Measurements from ENCODE around the gene CAMKMT.

CAMKMT gene

DNA sequence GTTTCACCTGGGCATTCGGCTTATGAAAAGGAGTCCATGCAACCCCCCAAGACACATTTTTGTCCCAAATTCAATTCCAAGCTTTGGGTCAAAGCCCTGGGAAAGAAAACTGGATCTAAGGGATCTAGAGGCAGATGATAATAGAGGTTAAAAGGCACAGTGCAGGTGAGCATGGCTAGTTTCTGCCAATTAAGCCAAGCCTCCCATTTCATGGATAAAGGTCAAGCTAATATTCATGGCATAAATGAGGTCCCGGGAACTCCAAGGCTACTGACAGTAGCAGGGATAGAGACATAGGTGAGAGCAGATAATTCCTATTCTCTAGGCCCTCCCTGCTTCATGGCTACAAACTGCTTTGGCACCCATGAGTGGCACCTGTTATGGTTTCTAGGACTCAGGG, 83.1 kb downstream of the CAMKMT start:
- DNase-seq (ENCODE audit: low spot score), result no peak

DNA sequence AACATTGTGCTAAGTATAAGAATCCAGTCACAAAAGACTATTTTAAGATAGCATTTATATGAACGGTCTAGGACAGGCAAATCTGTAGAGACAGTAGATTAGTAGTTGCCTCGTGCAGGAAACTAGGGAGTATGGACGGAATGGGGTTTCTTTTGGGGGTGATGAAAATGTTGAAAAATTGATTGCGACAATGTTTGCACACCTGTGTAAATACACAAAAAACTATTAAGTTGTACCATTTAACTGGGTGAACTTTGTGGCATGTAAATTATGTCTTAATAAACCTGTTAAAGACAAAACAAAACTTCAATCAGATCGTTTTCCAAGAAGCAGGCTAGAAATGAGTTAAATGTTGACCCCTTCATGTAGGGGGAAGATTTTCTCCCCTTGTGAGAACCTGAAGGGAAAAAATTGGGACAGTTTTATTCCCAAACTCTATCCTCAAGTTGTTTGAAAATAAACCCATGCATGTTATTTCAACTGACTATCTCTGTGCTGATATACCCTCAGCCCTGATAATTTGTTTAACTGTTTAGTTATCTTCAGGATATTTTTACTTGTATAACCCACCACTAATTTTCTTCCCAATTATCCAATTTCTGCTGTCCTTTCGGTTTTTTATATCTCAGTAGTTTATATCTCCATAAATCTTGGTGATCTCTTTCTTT, 87.2 kb downstream of the CAMKMT start:
- DNase-seq (ENCODE audit: low spot score), result no peak

DNA sequence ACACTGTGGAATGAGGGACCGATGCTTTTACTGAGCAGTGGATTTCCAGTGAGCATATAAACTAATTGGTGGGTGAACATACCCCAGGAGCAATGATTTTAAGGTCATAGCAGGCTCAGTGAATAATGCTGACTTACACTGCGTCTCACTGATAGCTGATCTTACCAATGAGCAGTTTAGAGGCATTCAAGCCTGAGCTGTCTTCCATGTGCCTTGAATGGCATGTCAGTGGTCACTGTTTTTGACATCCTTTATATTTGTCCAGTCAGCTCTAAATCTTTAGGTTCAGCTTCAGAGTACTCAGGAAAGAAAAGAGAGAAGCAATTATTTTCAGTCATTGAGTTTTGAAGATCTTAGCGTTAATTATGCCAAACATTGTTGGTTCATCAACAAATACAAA, 88.3 kb downstream of the CAMKMT start:
- DNase-seq (ENCODE audit: low spot score), result no peak

DNA sequence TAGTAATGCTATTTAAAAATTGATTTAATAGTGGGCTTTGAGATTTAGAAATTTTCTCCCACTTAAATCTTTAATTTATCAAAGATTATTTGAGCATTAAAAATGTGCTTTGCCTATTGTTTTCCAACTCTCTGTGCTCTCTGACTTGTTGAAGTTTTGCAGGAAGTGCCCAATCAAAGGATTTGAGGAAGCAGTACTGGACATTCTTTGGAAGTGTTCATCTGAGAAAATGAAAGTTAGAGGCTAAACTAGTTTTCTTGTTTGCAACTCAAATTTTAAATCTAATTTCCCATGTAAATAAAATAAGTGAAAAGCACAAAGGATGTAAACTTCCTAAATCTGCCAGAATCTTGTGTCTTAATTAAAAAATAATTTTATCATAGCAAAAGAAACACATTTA, 89.1 kb downstream of the CAMKMT start:
- DNase-seq (ENCODE audit: low spot score), result no peak

DNA sequence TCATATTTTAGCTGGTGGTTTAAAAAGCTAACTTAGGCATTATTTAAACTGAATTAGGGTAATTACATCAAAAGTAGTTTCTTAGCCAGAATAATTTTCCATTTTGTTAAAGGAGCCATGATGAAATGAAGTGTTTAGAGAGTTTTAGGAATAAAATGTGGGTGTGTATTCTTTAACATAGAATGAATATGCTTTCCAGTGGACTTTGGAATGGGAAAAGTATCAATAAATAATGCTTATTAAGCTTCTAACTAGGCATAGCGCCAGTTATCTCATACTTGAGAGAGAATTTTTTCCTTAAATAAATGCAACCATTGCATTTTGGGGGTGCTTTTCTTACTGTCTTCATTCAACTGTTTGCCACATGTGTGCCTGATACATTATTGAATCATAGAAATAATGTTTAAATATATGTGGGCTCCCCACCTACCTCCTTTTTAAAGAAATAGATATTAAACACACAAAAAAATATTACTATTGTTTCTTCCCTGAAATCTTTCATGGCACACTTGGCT, 90.4 kb downstream of the CAMKMT start:
- no peak for DNase-seq (ENCODE audit: low spot score)

DNA sequence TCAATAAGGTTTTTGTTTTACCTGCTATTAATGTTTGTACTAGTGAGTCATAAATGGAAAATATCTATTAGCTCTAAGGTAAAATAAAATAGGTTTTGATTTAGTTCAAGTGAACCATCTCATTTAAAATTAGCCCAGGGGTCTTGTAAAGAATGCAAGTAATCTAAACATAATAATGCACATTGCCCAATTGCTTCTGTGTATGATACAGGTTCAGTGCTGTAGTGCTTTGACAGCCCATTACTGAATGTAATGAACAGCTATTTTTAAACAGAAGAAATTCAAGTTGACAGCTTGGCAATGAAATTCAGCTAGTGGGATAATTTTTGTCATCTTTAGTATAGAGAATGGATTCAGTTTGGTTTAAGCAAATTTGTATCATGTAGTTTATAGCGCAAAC, 91.5 kb downstream of the CAMKMT start:
- DNase-seq (ENCODE audit: low spot score), result no peak

DNA sequence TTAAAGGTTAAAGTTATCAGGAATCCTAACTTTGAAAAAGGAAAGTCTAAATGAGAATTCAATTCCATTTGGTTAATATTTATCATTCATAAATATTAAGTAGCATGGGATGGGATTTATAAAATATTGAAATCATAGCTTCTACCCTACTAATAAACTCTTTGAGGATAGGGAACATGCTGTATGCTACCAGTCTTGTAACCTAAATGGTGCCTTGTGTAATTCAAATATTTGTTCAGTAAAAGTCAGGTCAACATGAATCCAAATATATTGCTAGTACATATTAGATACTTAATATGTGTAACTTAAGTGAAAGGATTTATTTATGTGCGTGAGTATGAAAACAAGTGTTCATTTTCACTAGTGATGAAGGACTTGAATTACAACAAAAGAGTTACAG, 94.1 kb downstream of the CAMKMT start:
- no peak for DNase-seq (ENCODE audit: low spot score)

DNA sequence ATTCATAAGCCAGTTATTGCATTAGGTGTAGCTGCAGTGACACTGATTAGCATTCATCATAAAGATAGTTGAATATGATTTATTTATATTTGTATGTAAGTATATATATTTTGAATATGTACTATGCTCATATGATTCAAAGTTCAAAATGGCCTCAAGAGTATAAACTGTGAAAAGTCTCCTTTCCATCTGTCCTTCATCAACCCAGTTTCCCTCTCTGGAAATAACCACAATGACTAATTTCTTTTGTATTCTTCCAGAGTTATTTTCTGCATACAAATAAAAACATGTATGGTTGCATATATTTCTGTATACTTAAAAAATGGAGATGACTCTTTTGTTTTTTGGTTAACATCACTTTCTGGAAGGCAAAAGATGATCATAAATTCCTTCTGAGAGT, 95.2 kb downstream of the CAMKMT start:
- DNase-seq (ENCODE audit: low spot score), result no peak

DNA sequence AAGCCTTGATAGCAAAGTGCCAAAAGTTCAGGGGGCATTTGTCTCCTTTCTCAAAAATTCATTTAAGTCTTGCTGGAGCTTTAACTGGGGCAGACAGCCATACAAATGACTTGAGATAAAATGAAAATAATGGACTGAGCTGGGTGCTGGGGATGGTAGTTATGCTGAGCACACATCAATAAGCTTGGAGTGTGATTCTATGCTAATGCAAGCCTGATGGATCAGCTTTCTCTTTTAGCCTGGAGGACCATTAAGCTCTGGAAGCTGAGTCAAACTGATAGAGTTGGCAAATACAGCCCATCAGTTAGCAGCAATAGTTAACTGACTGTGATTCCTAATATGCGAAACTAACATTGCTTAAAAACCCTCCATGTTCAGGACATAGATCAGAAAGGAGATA, 98.0 kb downstream of the CAMKMT start:
- no peak for DNase-seq (ENCODE audit: low spot score)

DNA sequence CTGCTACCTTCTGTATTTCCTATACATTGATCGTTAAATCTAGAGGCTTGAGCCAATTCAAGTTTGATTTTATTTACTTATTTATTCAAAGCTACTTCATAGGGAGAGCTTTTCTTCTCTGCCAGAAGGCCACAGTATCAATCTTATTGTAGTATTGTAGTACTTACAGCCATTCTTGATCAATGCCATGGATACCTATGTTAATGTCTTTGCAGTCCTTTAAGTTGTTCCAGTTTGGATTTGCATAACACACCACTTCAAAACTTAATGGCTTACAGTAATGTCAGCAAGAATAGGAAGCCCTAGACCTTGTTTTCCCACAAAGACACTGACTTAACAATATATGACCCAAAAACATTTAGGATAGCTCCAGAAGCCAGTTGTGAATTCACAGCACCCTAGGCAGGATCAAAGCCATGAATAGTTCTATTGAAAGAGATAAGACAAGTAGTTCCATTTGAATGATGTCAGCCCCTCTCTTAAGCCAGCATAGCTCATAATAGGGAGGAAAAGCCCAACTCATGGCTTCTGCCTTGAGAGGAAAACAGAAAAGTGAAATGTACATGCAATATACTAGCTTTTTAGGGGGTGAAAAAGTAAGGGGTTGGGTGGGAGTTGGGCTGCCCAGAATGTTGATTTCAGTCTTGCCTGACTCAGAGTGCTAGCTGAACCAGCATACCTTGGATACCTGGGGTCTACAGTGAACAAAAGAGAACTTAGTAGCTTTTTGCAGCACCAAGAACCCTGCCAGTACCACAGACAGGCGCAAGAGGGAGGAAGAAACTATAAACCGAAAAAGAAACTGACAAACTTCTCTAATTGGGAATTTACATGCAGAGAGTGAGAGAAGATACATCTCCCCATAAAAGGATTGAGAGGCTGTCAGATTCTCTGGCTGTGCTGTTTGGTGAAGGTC, 101.4 kb downstream of the CAMKMT start:
- no peak for DNase-seq (ENCODE audit: low spot score)

DNA sequence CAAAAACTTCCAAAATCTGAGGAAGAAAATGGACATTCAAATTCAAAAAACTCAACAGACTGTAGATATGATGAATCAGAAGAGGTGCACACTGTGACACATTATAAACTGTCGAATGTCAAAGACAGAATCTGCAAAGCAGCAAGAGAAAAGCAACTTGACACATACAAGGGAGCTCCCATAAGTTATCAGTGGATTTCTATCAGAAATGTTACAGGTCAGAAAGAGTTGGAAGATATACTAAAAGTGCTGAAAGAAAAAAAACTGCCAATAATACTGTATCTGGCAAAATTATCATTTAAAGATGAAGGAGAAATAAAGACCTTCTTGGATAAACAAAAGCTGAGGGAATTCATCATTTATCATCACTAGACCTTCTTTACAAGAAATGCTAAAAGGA, 102.7 kb downstream of the CAMKMT start:
- DNase-seq (ENCODE audit: low spot score), result no peak

DNA sequence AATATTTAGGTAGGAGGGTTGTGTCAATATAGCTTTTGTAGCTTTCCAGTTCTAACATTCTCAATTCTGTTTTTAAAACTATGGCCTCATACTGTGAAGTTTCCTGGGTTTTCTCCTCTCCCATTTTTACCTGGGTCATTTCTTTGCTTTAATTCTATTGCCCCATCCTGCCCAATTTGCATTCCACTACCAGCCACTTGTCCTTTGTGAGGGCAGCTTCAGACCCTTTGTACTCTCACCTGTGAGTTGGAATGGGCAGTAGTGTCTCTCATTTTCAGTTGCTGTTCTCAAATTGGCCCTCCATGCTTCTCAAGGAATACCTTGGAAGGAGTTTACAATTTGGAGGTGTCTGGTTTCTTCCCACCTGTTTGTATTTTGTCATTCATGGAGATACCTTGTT, 108.4 kb downstream of the CAMKMT start:
- DNase-seq (ENCODE audit: low spot score), result no peak

DNA sequence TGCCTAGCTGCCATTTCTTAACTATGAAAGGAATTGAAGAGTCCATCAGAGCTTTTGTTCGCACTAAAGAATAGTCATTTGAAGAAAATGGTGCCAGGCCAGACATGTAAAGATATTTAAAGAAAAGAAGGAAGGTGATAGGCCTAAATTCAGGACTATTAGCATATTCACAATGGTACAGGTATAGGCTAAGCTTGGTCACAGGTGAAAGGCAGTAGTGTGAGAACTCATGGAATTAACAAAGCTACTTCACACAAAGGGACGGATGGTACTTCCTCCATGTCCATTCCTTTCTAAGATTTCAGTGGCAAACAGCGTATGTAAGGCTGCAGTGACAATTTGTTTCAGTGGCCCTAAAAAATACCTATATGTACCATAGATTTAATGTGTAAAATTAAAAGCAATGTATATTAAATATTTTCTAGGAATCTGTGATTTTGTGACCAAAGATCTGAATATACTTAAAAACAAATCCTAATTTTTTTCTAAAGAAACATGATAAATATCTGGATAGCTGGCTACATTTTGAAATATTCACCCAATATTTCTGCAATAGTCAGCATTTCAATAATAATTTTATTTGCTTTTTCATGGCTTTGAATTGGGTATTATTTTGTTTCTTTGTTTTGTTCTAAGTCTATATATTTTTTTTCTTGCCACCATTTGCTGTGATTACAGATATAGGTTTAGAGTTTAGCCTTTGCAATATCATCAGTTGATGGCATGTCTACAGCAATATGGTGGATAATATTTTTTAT, 116.1 kb downstream of the CAMKMT start:
- no peak for DNase-seq (ENCODE audit: low spot score)

DNA sequence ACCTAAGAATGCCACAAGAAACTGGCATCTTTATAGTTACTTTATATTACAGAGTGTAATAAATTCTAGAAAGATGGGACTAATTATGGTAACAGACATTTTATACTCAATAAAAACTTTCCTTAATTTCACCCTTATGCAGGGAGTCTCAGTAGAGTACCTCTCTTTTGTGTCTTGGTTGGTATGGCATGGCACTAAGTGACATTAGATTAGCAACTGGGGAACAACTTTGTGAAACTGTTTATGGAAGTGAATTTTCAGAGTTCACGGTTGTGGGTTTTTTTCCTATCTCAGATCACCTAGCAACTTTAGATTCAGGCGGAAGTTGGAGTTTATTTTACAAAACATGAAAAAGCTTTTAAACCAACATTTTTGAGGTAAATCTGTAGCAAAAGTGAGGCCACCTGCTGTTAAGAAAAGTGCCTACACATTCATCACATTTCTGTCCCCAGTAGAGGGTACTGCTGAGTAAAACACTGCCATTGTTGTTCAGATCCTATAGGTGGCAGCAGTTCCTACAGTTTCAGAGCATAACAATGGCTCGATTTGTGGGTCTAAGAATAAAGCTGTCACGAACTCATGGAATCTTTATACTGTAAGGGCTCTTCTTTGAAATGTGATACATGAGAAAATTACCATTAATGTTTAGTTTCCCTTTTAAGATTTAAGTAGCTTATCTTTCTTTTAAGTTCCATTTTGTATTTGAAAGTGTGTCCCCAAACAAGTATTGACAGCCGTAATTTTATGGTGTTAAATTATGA, 117.6 kb downstream of the CAMKMT start:
- peak; percentile 91 for DNase-seq (ENCODE audit: low spot score)

DNA sequence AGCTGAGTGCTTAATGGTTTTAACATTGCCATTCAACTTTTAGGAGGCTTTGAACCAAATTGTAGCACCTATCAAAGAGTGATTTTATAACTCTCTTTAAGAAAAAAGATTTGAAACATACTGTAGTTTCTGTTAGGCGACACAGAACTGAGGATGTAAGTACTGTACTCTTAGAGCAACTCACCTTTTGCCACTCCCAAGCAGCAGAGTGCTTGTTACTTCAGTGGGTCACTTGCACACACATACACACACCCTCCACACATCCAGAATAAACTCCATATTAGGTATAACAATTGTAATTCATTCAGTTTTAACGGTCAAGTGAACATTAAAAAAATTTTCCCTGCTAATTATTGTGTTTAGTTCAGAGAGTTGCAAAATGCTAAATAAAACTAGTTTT, 118.3 kb downstream of the CAMKMT start:
- DNase-seq (ENCODE audit: low spot score), result no peak

DNA sequence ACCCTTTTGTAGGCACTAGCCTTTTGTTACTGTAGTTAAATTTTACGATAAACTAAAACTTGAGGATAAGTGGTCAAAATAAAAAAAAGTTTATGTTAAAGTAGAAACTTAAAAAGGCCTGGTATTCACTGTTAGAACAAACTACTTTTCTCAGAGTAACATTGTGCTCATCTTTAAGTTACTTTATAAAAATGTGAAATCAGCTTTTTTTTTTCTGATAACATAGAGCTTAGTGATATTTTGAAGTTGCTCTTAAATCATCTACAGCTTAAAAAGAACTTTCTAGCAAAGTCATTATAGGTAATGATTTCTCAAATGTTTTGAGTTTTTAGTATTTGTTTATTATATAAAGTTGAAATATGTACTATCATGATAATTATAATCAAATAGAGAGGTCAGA, 125.3 kb downstream of the CAMKMT start:
- no peak for DNase-seq (ENCODE audit: low spot score)

DNA sequence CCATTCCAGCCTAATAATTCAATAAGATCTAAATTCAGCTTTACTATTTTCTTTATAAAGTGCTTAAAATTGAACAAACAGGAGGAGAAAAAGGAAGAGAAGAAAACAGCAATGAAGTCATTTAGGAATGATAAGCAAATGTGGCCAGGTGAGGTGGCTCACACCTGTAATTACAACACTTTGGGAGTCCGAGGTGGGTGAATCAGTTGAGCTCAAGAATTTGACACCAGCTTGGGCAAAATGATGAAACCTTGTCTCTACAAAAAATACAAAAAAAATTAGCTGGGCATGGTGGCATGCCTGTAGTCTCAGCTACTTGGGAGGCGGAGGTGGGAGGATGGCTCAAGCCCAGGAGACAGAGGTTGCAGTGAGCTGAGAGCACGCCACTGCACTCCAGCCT, 129.0 kb downstream of the CAMKMT start:
- no peak for DNase-seq (ENCODE audit: low spot score)

DNA sequence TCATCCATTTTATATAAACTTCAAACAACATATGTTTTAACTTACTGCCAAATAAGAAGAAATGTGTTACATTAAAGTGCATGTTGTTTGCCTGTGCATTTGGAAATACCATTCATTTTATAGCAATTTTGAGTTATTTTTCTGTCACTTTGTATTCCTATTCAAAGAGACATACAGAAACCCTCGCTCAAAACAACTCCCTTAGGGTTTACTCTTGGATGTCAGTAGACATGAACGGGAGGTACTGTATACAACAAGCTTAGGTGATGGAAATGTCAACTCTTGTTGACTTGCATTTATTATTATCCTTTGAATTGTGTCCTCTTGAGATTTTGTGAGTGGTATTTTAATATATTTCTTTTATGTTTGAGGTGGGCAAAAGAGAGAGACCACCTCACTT, 132.3 kb downstream of the CAMKMT start:
- DNase-seq (ENCODE audit: low spot score), result no peak

DNA sequence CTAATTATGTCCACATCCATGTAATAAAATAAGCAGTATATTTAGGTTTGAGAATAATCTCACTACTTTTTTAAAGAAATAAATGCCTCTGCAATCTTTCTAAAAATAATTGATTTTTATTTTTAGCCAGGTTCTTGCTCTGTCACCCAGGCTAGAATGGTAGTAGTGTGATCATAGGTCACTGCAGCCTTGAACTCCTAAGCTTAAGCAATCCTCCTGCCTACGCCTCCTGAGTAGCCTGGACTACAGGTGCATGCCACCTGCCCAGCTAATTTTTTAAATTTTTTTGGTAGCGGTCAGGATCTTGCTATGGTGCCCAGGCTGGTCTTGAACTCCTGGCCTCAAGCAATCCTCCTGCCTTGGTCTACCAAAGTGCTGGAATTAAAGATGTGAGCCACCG, 133.3 kb downstream of the CAMKMT start:
- no peak for DNase-seq (ENCODE audit: low spot score)

DNA sequence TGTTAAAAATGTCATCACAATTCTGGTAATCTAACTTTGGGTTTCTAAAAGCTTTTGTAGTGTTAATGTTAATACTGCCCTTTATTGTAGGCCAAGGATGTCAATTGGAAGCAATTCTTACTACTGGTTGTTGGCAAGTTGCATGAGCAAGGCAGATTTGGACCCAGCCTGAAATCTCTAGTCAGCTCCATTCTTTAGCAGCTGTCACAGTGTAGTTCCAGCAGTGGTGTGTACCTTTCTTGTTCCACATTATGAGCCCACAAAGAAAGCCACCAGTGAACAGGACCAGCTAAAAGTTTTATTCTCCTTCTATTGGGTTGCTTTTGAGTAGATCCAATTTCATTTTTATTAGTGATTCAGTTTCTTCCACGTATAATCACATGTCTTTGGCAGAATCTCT, 133.8 kb downstream of the CAMKMT start:
- no peak for DNase-seq (ENCODE audit: low spot score)

DNA sequence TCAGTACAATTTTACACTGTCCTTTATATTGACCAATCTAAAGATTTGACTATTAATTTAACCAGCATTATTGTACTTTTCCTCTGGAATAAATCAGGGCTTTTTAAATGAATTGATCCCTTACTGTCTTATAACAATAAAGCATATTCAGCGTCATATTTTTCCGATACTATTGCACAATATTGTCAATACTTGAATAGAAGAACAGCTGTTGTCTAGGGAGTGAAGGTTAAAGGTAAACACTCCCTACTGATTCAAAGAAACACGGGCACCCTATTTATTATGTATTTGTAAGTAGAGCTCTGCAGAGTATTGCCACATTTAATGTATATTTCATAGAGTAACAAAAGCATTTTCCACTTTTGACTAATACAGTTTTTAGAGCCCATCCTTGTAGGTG, 134.4 kb downstream of the CAMKMT start:
- no peak for DNase-seq (ENCODE audit: low spot score)

DNA sequence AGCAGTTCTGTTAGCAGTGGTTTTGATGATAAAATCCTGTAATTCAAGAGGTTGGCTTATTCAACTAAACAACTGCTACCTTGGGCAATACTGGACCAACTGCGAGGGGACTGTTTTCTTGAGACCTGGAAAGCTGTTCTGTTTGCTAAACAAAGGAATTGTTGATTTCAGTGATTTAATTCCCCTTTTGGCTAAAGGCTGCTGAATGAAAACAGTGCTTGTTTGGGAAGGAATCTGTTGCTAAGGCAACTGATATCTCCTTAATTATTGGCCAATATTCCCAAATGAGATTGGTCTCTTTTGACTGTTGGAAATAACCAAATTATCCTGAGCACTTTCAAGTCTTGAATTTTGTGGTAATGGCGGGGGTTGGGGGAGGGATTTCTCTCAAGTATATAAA, 136.8 kb downstream of the CAMKMT start:
- DNase-seq (ENCODE audit: low spot score), result no peak
